Spleen (tissue), 11 donors: Measurements from ENCODE around the gene CEP164. TPM values are rescaled to one million over a fixed set of nuclear protein-coding genes. Genes with fewer than 3 reads are reported as not detected.
A peak's percentile ranks its signal among the peaks of the same experiment; 100 is the strongest.

Experiments
- DNase-seq: peaks from one replicate; pipeline ENCODE4 v3.0.0-alpha.2; 2020
- H3K27ac ChIP-seq, 8 donors: fragments of 200-600 bp; sonication (generic) in 7 of 8; 1 replicate in 4 of 8; 2 replicates in 4 of 8; pipeline versions ENCODE4 v1.5.0 to v1.8.0; 2016 to 2021; ENCODE audit warnings: inconsistent platforms in 4 of 8, mild to moderate bottlenecking in 4 of 8, moderate library complexity in 1 of 8
- H3K27me3 ChIP-seq, 7 donors: fragments of 200-600 bp; sonication (generic) in 6 of 7; replicated peaks in 1 of 7; 1 replicate in 4 of 7; 2 replicates in 3 of 7; pipeline versions ENCODE4 v1.5.0 to v1.8.0; 2016 to 2021; ENCODE audit warnings: inconsistent platforms in 3 of 7, mild to moderate bottlenecking in 1 of 7
- H3K36me3 ChIP-seq, 6 donors: fragments of 200-600 bp; sonication (generic) in 5 of 6; 1 replicate in 4 of 6; 2 replicates in 2 of 6; pipeline versions ENCODE4 v1.5.0 to v1.8.0; 2016 to 2021; ENCODE audit warnings: inconsistent platforms in 2 of 6
- H3K4me1 ChIP-seq, 6 donors: fragments of 200-600 bp; sonication (generic) in 5 of 6; 1 replicate in 3 of 6; 2 replicates in 3 of 6; pipeline versions ENCODE4 v1.5.0 to v1.8.0; 2016 to 2021; ENCODE audit warnings: inconsistent platforms in 3 of 6
- H3K4me3 ChIP-seq, 8 donors: fragments of 200-600 bp; sonication (generic) in 7 of 8; 1 replicate in 4 of 8; 2 replicates in 4 of 8; pipeline versions ENCODE4 v1.5.0 to v1.8.0; 2016 to 2021; ENCODE audit warnings: inconsistent platforms in 4 of 8, mild to moderate bottlenecking in 4 of 8, moderate library complexity in 2 of 8
- H3K9me3 ChIP-seq, 8 donors: fragments of 200-600 bp; sonication (generic) in 7 of 8; 1 replicate in 4 of 8; 2 replicates in 4 of 8; pipeline versions ENCODE4 v1.5.0 to v1.8.0; 2016 to 2021; ENCODE audit warnings: inconsistent platforms in 4 of 8
- POLR2A ChIP-seq, 3 donors: fragments of 450-650 bp; IDR thresholded peaks; one replicate each; pipeline ENCODE4 v1.5.1; 2017; ENCODE audit warnings: antibody characterized with exemption in 3 of 3, mild to moderate bottlenecking in 1 of 3
- POLR2AphosphoS5 ChIP-seq, 3 donors: sonication (generic); formaldehyde crosslinking; IDR thresholded peaks; one replicate each; pipeline ENCODE4 v1.5.1; 2017; ENCODE audit warnings: antibody characterized with exemption in 3 of 3
- WGBS, 5 donors: extraction: QIAGEN DNeasy Blood & Tissue Kit in 3 of 5; methylation state at CpG; one replicate each; pipeline versions ENCODE4 v1.1.5 to v1.1.7; 2013 to 2018; 5-methylcytosine and 5-hydroxymethylcytosine counted together
- intact Hi-C: fragments of 100-400 bp; cut with DNase I; formaldehyde crosslinking; loops from one replicate; pipeline ENCODE4 v1.15.0; 2023; ENCODE audit warnings: low total_unique reads
- polyA plus RNA-seq, 3 donors: library from polyadenylated mRNA; stranded (reverse); fragments of 200-250 nt; gene quantifications; one replicate each; pipeline ENCODE4 v1.2.1, GENCODE V29; 2013
- total RNA-seq, 7 donors: library from RNA; depleted of rRNA in 3 of 7; stranded (reverse); fragments of >200 nt in 3 of 7; fragmentation: NEBNext Ultra II Directional in 4 of 7; extraction: Animal tissue kit (Norgen Biotek cat#: 25700) in 4 of 7; gene quantifications; one replicate each; pipeline versions ENCODE4 v1.1.0 to v1.2.1, GENCODE V29; 2016 to 2021
- TF ChIP-seq, protein P1 (sequence below), 11 experiments: fragments of 200-600 bp in 7 of 11; fragments of 450-650 bp in 4 of 11; sonication (generic) in 4 of 11; IDR thresholded peaks in 8 of 11; conservative IDR thresholded peaks in 3 of 11; 1 replicate in 7 of 11; 2 replicates in 4 of 11; pipeline versions ENCODE4 v1.4.0 to v1.8.0; 2016 to 2021; ENCODE audit warnings: antibody characterized with exemption in 11 of 11, inconsistent platforms in 4 of 11, mild to moderate bottlenecking in 1 of 11
- donor health status: healthy with polysubstance abuse.
- donor health status: DM: no; HTN: no; CAD: no; lungs with moderate emphysema.
- donor health status: DM: no; HTN: no; CAD: no.
- donor health status: Bipolar disorder and iron deficiency.
- donor health status: healthy.
- donor health status: DM: no; HTN: no; CAD: no.
- donor health status: DM: yes; HTN: yes; CAD: no.

The CEP164 gene
- total and polyA plus RNA-seq, 10 donors = 6.6 to 48.3 (median 27.5) TPM

DNA sequence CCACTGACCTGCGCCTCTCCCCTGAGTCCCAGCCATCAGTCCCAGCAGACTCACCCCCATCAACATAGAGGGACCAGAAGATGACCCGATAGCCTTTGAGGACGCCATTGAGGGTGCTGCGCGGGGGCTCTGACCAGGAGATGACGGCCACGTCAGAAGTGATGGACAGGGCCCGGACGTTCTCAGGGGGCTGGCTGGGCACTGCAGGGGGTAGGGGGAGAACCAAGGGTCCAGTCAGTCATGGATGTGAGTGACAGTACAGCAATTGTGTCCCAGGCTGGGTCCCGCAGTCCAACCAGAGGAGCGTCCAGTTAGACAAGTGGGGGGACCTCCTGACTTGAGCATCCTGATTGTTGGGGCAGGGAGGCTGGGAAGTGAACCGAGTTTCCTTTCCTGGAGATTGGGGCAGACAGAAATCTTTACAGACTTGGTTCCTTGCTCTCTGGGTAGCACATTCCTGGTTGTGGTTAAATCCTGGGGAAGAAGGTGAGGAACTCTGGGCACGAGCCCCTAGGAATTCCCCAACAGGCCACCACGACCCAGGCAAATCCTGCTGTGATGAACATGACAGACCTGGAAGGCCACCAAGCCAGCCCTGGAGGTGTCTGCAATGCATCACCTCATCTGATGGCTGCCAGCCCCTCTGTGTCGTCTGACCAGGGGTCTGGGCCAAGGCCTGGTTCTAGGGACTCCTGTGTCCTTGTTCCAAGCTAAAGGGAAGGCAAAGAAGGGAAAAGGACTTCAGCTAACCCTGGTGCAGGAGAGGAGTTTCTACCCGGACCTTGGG, 133.9 kb downstream of the CEP164 start:
- 85 to 95% (median 91%) methylated on average over 14 to 16 of the region's 16 CpGs for WGBS, 5 donors
- TF ChIP-seq POLR2AphosphoS5 (IDR thresholded peaks at IDR 0.05) = no peak
- TF ChIP-seq, protein P1, sequence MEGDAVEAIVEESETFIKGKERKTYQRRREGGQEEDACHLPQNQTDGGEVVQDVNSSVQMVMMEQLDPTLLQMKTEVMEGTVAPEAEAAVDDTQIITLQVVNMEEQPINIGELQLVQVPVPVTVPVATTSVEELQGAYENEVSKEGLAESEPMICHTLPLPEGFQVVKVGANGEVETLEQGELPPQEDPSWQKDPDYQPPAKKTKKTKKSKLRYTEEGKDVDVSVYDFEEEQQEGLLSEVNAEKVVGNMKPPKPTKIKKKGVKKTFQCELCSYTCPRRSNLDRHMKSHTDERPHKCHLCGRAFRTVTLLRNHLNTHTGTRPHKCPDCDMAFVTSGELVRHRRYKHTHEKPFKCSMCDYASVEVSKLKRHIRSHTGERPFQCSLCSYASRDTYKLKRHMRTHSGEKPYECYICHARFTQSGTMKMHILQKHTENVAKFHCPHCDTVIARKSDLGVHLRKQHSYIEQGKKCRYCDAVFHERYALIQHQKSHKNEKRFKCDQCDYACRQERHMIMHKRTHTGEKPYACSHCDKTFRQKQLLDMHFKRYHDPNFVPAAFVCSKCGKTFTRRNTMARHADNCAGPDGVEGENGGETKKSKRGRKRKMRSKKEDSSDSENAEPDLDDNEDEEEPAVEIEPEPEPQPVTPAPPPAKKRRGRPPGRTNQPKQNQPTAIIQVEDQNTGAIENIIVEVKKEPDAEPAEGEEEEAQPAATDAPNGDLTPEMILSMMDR (IDR thresholded peaks at IDR 0.05 in 8 of 11, conservative IDR thresholded peaks at IDR 0.05 in 3 of 11) = no peak
- no peak for TF ChIP-seq POLR2A (IDR thresholded peaks at IDR 0.05)
- intact Hi-C loops = no loop called here
- Histone ChIP-seq H3K27me3 (no peaks in the 10 kb centered on the region), H3K27ac (no peak overlapping the region), H3K9me3 (no peaks in the 10 kb centered on the region), H3K4me3 (no peak overlapping the region), H3K4me1 (no peaks in the 10 kb centered on the region), H3K36me3 (peaks cover 0 to 10% (median 3%) of the 10 kb centered on the region in 6 donors)
- DNase-seq = peak; percentile 68

DNA sequence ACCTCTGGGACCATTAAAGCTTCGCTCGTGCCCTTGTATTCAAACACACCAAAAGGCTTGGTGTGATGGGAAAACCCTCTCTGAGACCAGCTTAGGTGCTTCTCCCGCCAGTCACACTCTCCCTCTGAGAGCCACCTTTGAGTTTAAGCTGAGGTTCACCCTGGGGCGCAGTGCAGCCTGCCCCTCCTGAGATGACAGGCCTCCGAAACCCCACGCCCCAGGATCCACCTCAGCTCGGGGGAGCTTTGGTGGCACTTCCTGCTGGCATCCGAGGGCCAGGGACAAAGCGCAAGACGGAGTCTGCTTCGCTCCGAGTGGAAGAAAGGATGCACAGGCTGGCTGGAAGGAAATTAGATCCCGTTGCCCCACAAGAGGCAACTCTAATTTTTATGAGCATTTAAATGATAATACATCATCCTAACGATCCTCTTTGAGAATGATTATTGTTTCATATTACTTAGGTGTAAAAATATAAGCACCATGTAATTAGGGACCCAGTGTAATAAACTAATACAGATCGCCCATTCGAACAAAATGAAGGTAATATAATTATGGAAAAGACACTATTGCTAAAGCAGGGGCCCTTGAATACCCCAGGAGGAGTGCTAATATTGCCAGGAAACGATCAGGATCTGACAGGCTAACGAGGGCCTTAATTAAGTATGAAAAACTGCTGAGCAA, 134.7 kb downstream of the CEP164 start:
- peaks cover 0 to 10% (median 3%) of the 10 kb centered on the region in 6 donors for H3K36me3 ChIP-seq
- intact Hi-C loops = no loop called here
- no peaks in the 10 kb centered on the region for H3K9me3 ChIP-seq
- H3K4me1 ChIP-seq = no peaks in the 10 kb centered on the region
- no peak overlapping the region for H3K4me3 ChIP-seq
- peak; percentile 53 for DNase-seq
- TF ChIP-seq, protein P1 (IDR thresholded peaks at IDR 0.05 in 8 of 11, conservative IDR thresholded peaks at IDR 0.05 in 3 of 11) = no peak
- no peak for TF ChIP-seq POLR2AphosphoS5 (IDR thresholded peaks at IDR 0.05)
- no peak for TF ChIP-seq POLR2A (IDR thresholded peaks at IDR 0.05)
- no peak overlapping the region for H3K27ac ChIP-seq
- WGBS, 5 donors = 84 to 90% (median 85%) methylated on average over 16 to 18 of the region's 18 CpGs
- no peaks in the 10 kb centered on the region for H3K27me3 ChIP-seq

DNA sequence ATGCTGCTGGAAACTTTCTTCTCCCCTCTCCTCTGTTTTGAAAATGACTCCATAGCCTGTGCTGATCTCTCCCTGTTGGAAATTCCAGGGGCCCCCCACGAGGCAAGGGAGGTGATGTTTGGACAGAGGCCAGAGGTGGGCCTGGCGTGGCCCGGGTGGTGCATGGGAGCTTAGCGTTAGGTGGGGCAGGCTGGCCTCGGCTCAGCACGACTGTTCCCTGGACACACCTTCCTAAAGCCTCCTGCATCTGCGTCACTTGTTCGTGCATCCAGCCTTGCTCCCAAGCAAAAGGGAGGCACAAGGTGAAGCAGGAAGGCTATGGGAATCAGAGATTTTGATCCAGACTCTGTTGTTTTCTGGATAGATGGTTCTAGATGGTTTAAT, 135.2 kb downstream of the CEP164 start:
- Histone ChIP-seq H3K27ac (no peak overlapping the region), H3K36me3 (peaks cover 0 to 10% (median 3%) of the 10 kb centered on the region in 6 donors), H3K4me1 (no peaks in the 10 kb centered on the region), H3K9me3 (no peaks in the 10 kb centered on the region), H3K4me3 (no peak overlapping the region), H3K27me3 (no peaks in the 10 kb centered on the region)
- 81 to 83% (median 83%) methylated on average over 8 of the region's 8 CpGs for WGBS, 5 donors
- no peak for TF ChIP-seq POLR2A (IDR thresholded peaks at IDR 0.05)
- TF ChIP-seq POLR2AphosphoS5 (IDR thresholded peaks at IDR 0.05) = no peak
- TF ChIP-seq, protein P1 (IDR thresholded peaks at IDR 0.05 in 8 of 11, conservative IDR thresholded peaks at IDR 0.05 in 3 of 11) = no peak
- intact Hi-C loops = no loop called here
- peak; percentile 68 for DNase-seq

Other genes starting within 250 kb of the CEP164 start
- 100 to 1,000 TPM in 1 of 7 donors, 10 to 100 TPM in 6; 61.0 to 112 (median 70.9) TPM for gene SIK3, start 229.4 kb upstream of the CEP164 start, total RNA-seq
- 10 to 100 TPM in 2 of 3 donors, 1 to 10 TPM in 1; 7.8 to 11.8 (median 11.1) TPM for gene SIK3, start 229.4 kb upstream of the CEP164 start, polyA plus RNA-seq
- gene PAFAH1B2, start 183.6 kb upstream of the CEP164 start, total RNA-seq = 10 to 100 TPM; 58.6 to 80.4 (median 67.2) TPM
- 10 to 100 TPM; 14.3 to 28.3 (median 16.2) TPM for gene PAFAH1B2, start 183.6 kb upstream of the CEP164 start, polyA plus RNA-seq
- gene SIDT2, start 149.1 kb upstream of the CEP164 start, total RNA-seq = 10 to 100 TPM; 40.3 to 83.8 (median 58.3) TPM
- 10 to 100 TPM; 21.3 to 36.0 (median 24.0) TPM for gene SIDT2, start 149.1 kb upstream of the CEP164 start, polyA plus RNA-seq
- gene TAGLN, start 128.5 kb upstream of the CEP164 start, total RNA-seq = 1,000 to 10,000 TPM in 1 of 7 donors, 100 to 1,000 TPM in 6; 117 to 1,088 (median 328) TPM
- 100 to 1,000 TPM; 247 to 807 (median 469) TPM for gene TAGLN, start 128.5 kb upstream of the CEP164 start, polyA plus RNA-seq
- gene PCSK7, start 95.8 kb upstream of the CEP164 start, total RNA-seq = 100 to 1,000 TPM in 5 of 7 donors, 10 to 100 TPM in 2; 92.6 to 152 (median 117) TPM
- 10 to 100 TPM; 27.3 to 53.4 (median 52.3) TPM for gene PCSK7, start 95.8 kb upstream of the CEP164 start, polyA plus RNA-seq
- 10 to 100 TPM; 13.1 to 29.6 (median 20.9) TPM for gene RNF214, start 95.2 kb upstream of the CEP164 start, total RNA-seq
- 1 to 10 TPM; 5.6 to 9.9 (median 6.7) TPM for gene RNF214, start 95.2 kb upstream of the CEP164 start, polyA plus RNA-seq
- gene BACE1-AS, start 36.5 kb upstream of the CEP164 start, total RNA-seq = 10 to 100 TPM in 4 of 7 donors, 1 to 10 TPM in 3; 4.8 to 12.1 (median 10.3) TPM
- 1 to 10 TPM; 3.9 to 5.8 (median 4.1) TPM for gene BACE1-AS, start 36.5 kb upstream of the CEP164 start, polyA plus RNA-seq
- gene BACE1, start 11.6 kb upstream of the CEP164 start, total RNA-seq = 10 to 100 TPM; 11.8 to 31.7 (median 19.6) TPM
- gene BACE1, start 11.6 kb upstream of the CEP164 start, polyA plus RNA-seq = 1 to 10 TPM; 2.1 to 4.0 (median 2.6) TPM